Measurements from ENCODE around the gene ETV1.

Gene ETV1

GRCh38 chr7:13987395-13987794, 2.1 kb downstream of the ETV1 start:
- no peak for DNase-seq (ENCODE audit: low read depth in 2 of 2)

GRCh38 chr7:13986208-13986607, 3.3 kb downstream of the ETV1 start:
- DNase-seq (ENCODE audit: low read depth in 2 of 2), result no peak

- no peak for DNase-seq (ENCODE audit: low read depth in 2 of 2)
Measured at GRCh38 chr7:13984831-13985685, 4.4 kb downstream of the ETV1 start.

GRCh38 chr7:13984061-13984460, 5.4 kb downstream of the ETV1 start:
- DNase-seq (ENCODE audit: low read depth in 2 of 2), result no peak

- DNase-seq (ENCODE audit: low read depth in 2 of 2), result no peak
Measured at GRCh38 chr7:13982940-13983677, 6.4 kb downstream of the ETV1 start.

GRCh38 chr7:13981070-13981469, 8.4 kb downstream of the ETV1 start:
- DNase-seq (ENCODE audit: low read depth in 2 of 2), result no peak

- no peak for DNase-seq (ENCODE audit: low read depth in 2 of 2)
Measured at GRCh38 chr7:13980474-13980873, 9.0 kb downstream of the ETV1 start.

GRCh38 chr7:13979671-13980435, 9.6 kb downstream of the ETV1 start:
- no peak for DNase-seq (ENCODE audit: low read depth in 2 of 2)

- no peak for DNase-seq (ENCODE audit: low read depth in 2 of 2)
Measured at GRCh38 chr7:13976594-13976993, 12.9 kb downstream of the ETV1 start.

- DNase-seq (ENCODE audit: low read depth in 2 of 2), result no peak
Measured at GRCh38 chr7:13965077-13965476, 24.4 kb downstream of the ETV1 start.

GRCh38 chr7:13963925-13964324, 25.5 kb downstream of the ETV1 start:
- no peak for DNase-seq (ENCODE audit: low read depth in 2 of 2)

GRCh38 chr7:13955494-13955893, 34.0 kb downstream of the ETV1 start:
- DNase-seq (ENCODE audit: low read depth in 2 of 2), result no peak

GRCh38 chr7:13953368-13953767, 36.1 kb downstream of the ETV1 start:
- DNase-seq (ENCODE audit: low read depth in 2 of 2), result no peak

GRCh38 chr7:13952921-13953320, 36.5 kb downstream of the ETV1 start:
- DNase-seq (ENCODE audit: low read depth in 2 of 2), result no peak

- DNase-seq (ENCODE audit: low read depth in 2 of 2), result no peak
Measured at GRCh38 chr7:13949939-13950338, 39.5 kb downstream of the ETV1 start.

- no peak for DNase-seq (ENCODE audit: low read depth in 2 of 2)
Measured at GRCh38 chr7:13949445-13949844, 40.0 kb downstream of the ETV1 start.

- no peak for DNase-seq (ENCODE audit: low read depth in 2 of 2)
Measured at GRCh38 chr7:13948019-13948801, 41.3 kb downstream of the ETV1 start.

GRCh38 chr7:13947535-13947934, 41.9 kb downstream of the ETV1 start:
- DNase-seq (ENCODE audit: low read depth in 2 of 2), result no peak

- no peak for DNase-seq (ENCODE audit: low read depth in 2 of 2)
Measured at GRCh38 chr7:13946181-13946580, 43.3 kb downstream of the ETV1 start.

- DNase-seq (ENCODE audit: low read depth in 2 of 2), result no peak
Measured at GRCh38 chr7:13945670-13946069, 43.8 kb downstream of the ETV1 start.

- DNase-seq (ENCODE audit: low read depth in 2 of 2), result no peak
Measured at GRCh38 chr7:13933536-13933935, 55.9 kb downstream of the ETV1 start.

- no peak for DNase-seq (ENCODE audit: low read depth in 2 of 2)
Measured at GRCh38 chr7:13933091-13933490, 56.4 kb downstream of the ETV1 start.
